H9 (cell line): ENCODE data around the gene CNRIP1. TPM values are rescaled to one million over a fixed set of nuclear protein-coding genes. Genes with fewer than 3 reads are reported as not detected.

Experiments used
- DNase-seq: peaks from one replicate; pipeline ENCODE4 v3.0.0-alpha.2; 2017
- H2AFZ ChIP-seq: one replicate; pipeline ENCODE4 v1.6.1; 2013; ENCODE audit warnings: mild to moderate bottlenecking, low read length, control low read depth, moderate library complexity
- H2AK5ac ChIP-seq: 2 replicates; pipeline ENCODE4 v1.6.1; 2013; ENCODE audit warnings: low read length, control low read depth, mixed read lengths; ENCODE audit not compliant: insufficient read length
- H2BK120ac ChIP-seq: one replicate; pipeline ENCODE4 v1.6.1; 2013; ENCODE audit warnings: low read depth, mild to moderate bottlenecking, low read length, control low read depth, inconsistent platforms; ENCODE audit not compliant: poor library complexity, severe bottlenecking
- H2BK12ac ChIP-seq: 2 replicates; pipeline ENCODE4 v1.6.1; 2013; ENCODE audit warnings: low read length, control low read depth, mixed read lengths, low read depth; ENCODE audit not compliant: insufficient read length
- H2BK15ac ChIP-seq: 2 replicates; pipeline ENCODE4 v1.6.1; 2013; ENCODE audit warnings: low read depth, low read length, control low read depth
- H2BK20ac ChIP-seq: one replicate; pipeline ENCODE4 v1.6.1; 2013; ENCODE audit warnings: low read depth, mild to moderate bottlenecking, low read length, control low read depth, inconsistent platforms; ENCODE audit not compliant: poor library complexity, severe bottlenecking
- H2BK5ac ChIP-seq: 2 replicates; pipeline ENCODE4 v1.6.1; 2013; ENCODE audit warnings: low read length, control low read depth, mixed read lengths; ENCODE audit not compliant: insufficient read length
- H3K14ac ChIP-seq: 2 replicates; pipeline ENCODE4 v1.6.1; 2013; ENCODE audit warnings: low read length, control low read depth; ENCODE audit not compliant: insufficient read depth
- H3K18ac ChIP-seq: 2 replicates; pipeline ENCODE4 v1.6.1; 2013; ENCODE audit warnings: low read depth, mild to moderate bottlenecking, mixed read lengths, low read length, control low read depth; ENCODE audit not compliant: insufficient read length
- H3K23ac ChIP-seq: 2 replicates; pipeline ENCODE4 v1.6.1; 2013; ENCODE audit warnings: low read length, control low read depth, mixed read lengths, low read depth; ENCODE audit not compliant: insufficient read length
- H3K23me2 ChIP-seq: 2 replicates; pipeline ENCODE4 v1.6.1; 2013; ENCODE audit warnings: low read depth, mild to moderate bottlenecking, mixed read lengths, low read length, control low read depth; ENCODE audit not compliant: insufficient read length, poor library complexity, severe bottlenecking
- H3K27ac ChIP-seq: 2 replicates; pipeline ENCODE4 v1.5.1; 2013; ENCODE audit warnings: low read length, control low read depth, mixed read lengths, low read depth; ENCODE audit not compliant: insufficient read length
- H3K27me3 ChIP-seq: 2 replicates; pipeline ENCODE4 v1.6.1; 2013; ENCODE audit warnings: low read length, control low read depth, inconsistent platforms; ENCODE audit not compliant: insufficient read depth
- H3K4ac ChIP-seq: 2 replicates; pipeline ENCODE4 v1.6.1; 2013; ENCODE audit warnings: low read depth, mild to moderate bottlenecking, control low read depth, inconsistent platforms, low read length, moderate library complexity
- H3K4me1 ChIP-seq: 2 replicates; pipeline ENCODE4 v1.6.1; 2013; ENCODE audit warnings: low read length, control low read depth, inconsistent platforms; ENCODE audit not compliant: insufficient read depth
- H3K4me2 ChIP-seq: 2 replicates; pipeline ENCODE4 v1.6.1; 2013; ENCODE audit warnings: low read length, control low read depth, mixed read lengths; ENCODE audit not compliant: insufficient read length, insufficient read depth
- H3K56ac ChIP-seq: 2 replicates; pipeline ENCODE4 v1.6.1; 2013; ENCODE audit warnings: low read depth, mild to moderate bottlenecking, mixed read lengths, low read length, control low read depth; ENCODE audit not compliant: insufficient read length
- H3K79me1 ChIP-seq: 2 replicates; pipeline ENCODE4 v1.6.1; 2013; ENCODE audit warnings: low read depth, mild to moderate bottlenecking, moderate library complexity, low read length, control low read depth, inconsistent platforms; ENCODE audit not compliant: insufficient read depth, poor library complexity, severe bottlenecking
- H3K79me2 ChIP-seq: 2 replicates; pipeline ENCODE4 v1.6.1; 2013; ENCODE audit warnings: low read length, control low read depth, inconsistent platforms; ENCODE audit not compliant: insufficient read depth
- H3K9ac ChIP-seq: 2 replicates; pipeline ENCODE4 v1.6.1; 2013; ENCODE audit warnings: low read length, control low read depth, mixed read lengths; ENCODE audit not compliant: insufficient read length; ENCODE audit errors: extremely low read depth
- H3K9me3 ChIP-seq: one replicate; pipeline ENCODE4 v1.6.1; 2013; ENCODE audit warnings: low read depth, low read length, inconsistent platforms; ENCODE audit not compliant: control insufficient read depth
- H3T11ph ChIP-seq: one replicate; pipeline ENCODE4 v1.6.1; 2013; ENCODE audit warnings: mild to moderate bottlenecking, low read length, control low read depth, inconsistent platforms
- H4K20me1 ChIP-seq: one replicate; pipeline ENCODE4 v1.6.1; 2013; ENCODE audit not compliant: control insufficient read depth, insufficient read length, insufficient read depth
- H4K5ac ChIP-seq: 2 replicates; pipeline ENCODE4 v1.6.1; 2013; ENCODE audit warnings: low read depth, mild to moderate bottlenecking, mixed read lengths, low read length, control low read depth; ENCODE audit not compliant: insufficient read length
- H4K8ac ChIP-seq: replicated peaks from 2 replicates; pipeline ENCODE4 v1.6.1; 2013; ENCODE audit warnings: low read length, control low read depth, mixed read lengths, low read depth; ENCODE audit not compliant: insufficient read length
- H4K91ac ChIP-seq: 2 replicates; pipeline ENCODE4 v1.6.1; 2013; ENCODE audit warnings: low read depth, mild to moderate bottlenecking, moderate library complexity, mixed read lengths, low read length, control low read depth; ENCODE audit not compliant: insufficient read length
- H3K27ac Mint-ChIP-seq, 3 experiments: 2 replicates in 2 of 3; 3 replicates in 1 of 3; pipeline ENCODE4 v1.8.0; 2020 to 2021; ENCODE audit warnings: mixed read lengths in 3 of 3, mild to moderate bottlenecking in 1 of 3, moderate library complexity in 1 of 3
- H3K27me3 Mint-ChIP-seq: 2 replicates; pipeline ENCODE4 v1.8.0; 2021; ENCODE audit warnings: low read depth, mild to moderate bottlenecking, moderate library complexity, mixed read lengths
- H3K36me3 Mint-ChIP-seq, 3 experiments: 2 replicates in 2 of 3; 3 replicates in 1 of 3; pipeline ENCODE4 v1.8.0; 2020 to 2021; ENCODE audit warnings: low read depth in 3 of 3, mixed read lengths in 3 of 3; ENCODE audit not compliant: insufficient read depth in 1 of 3
- H3K4me1 Mint-ChIP-seq, 2 experiments: 2 replicates each; pipeline ENCODE4 v1.8.0; 2020; ENCODE audit warnings: mixed read lengths in 2 of 2
- H3K4me3 Mint-ChIP-seq, 2 experiments: 2 replicates in 1 of 2; 3 replicates in 1 of 2; pipeline ENCODE4 v1.8.0; 2020 to 2021; ENCODE audit warnings: mild to moderate bottlenecking in 2 of 2, mixed read lengths in 2 of 2, moderate library complexity in 1 of 2
- H3K9me3 Mint-ChIP-seq, 2 experiments: 2 replicates in 1 of 2; 3 replicates in 1 of 2; pipeline ENCODE4 v1.8.0; 2020; ENCODE audit warnings: mild to moderate bottlenecking in 2 of 2, mixed read lengths in 2 of 2, moderate library complexity in 1 of 2
- CTCF ChIP-seq: fragments of 200-600 bp; sonication (generic); conservative IDR thresholded peaks from 3 replicates; pipeline ENCODE4 v1.8.0; 2021; ENCODE audit warnings: antibody characterized with exemption, mild to moderate bottlenecking
- WGBS: extraction: QIAGEN DNeasy Blood & Tissue Kit; methylation state at CpG from one replicate; pipeline ENCODE4 v1.1.7; 2013; ENCODE audit warnings: missing lambda C conversion rate, low lambda C conversion rate, mixed read lengths; ENCODE audit not compliant: insufficient read length; ENCODE audit errors: extremely low coverage; 5-methylcytosine and 5-hydroxymethylcytosine counted together
- total RNA-seq: library from RNA; stranded (reverse); gene quantifications from 2 replicates; pipeline ENCODE4 v1.2.1, GENCODE V29; 2021

The CNRIP1 gene
- total RNA-seq, 1 experiment from 2014 or later, result 0.70 TPM

- H4K20me1 ChIP-seq, result no peaks in the 10 kb centered on the region
- H2BK120ac ChIP-seq, result no peak overlapping the region
- H4K5ac ChIP-seq, result no peak overlapping the region
- no peaks in the 10 kb centered on the region for H3K4me1 Mint-ChIP-seq
- no peak for TF ChIP-seq CTCF
- H2BK12ac ChIP-seq, result no peak overlapping the region
- H3K23ac ChIP-seq, result no peak overlapping the region
- H3K27ac ChIP-seq, result no peak overlapping the region
- H3K4ac ChIP-seq, result no peak overlapping the region
- no peak for DNase-seq
- H3K23me2 ChIP-seq, result no peaks in the 10 kb centered on the region
- no peak overlapping the region for H2BK5ac ChIP-seq
- H3K79me1 ChIP-seq, result no peaks in the 10 kb centered on the region
- no peak overlapping the region for H3K27ac Mint-ChIP-seq
- H3K4me1 ChIP-seq, result no peaks in the 10 kb centered on the region
- H3K27me3 ChIP-seq, result no peaks in the 10 kb centered on the region
- no peak overlapping the region for H3K9ac ChIP-seq
- H3K56ac ChIP-seq, result no peak overlapping the region
- no peak overlapping the region for H3K18ac ChIP-seq
- no peak overlapping the region for H3K4me3 Mint-ChIP-seq
- no peak overlapping the region for H2AFZ ChIP-seq
- H3K79me2 ChIP-seq, result no peaks in the 10 kb centered on the region
- no peak overlapping the region for H3K14ac ChIP-seq
- no peak overlapping the region for H3T11ph ChIP-seq
- WGBS, result no CpG with 5 or more reads among the region's 1 CpG
- no peak overlapping the region for H4K8ac ChIP-seq
- H2BK20ac ChIP-seq, result no peak overlapping the region
- peaks cover 4% of the 10 kb centered on the region; the same call in 1 of the 2 replicates for H3K27me3 Mint-ChIP-seq
- no peak overlapping the region for H2BK15ac ChIP-seq
- H3K4me2 ChIP-seq, result no peak overlapping the region
- no peaks in the 10 kb centered on the region for H3K9me3 ChIP-seq
- H3K36me3 Mint-ChIP-seq, result no peaks in the 10 kb centered on the region
- H4K91ac ChIP-seq, result no peak overlapping the region
- no peak overlapping the region for H2AK5ac ChIP-seq
- no peaks in the 10 kb centered on the region for H3K9me3 Mint-ChIP-seq
Observed at GRCh38 chr2:68280796-68281195, 39.0 kb downstream of the CNRIP1 start.
